Spinal cord (tissue), 10 donors: ENCODE measurements around the gene TIMM21. TPM values are rescaled to one million over a fixed set of nuclear protein-coding genes. Genes with fewer than 3 reads are reported as not detected.

Experiments
- DNase-seq, 6 donors: peaks; one replicate each; pipeline versions ENCODE4 v3.0.0 to v3.0.0-alpha.2; 2013 to 2015; ENCODE audit warnings: low spot score in 6 of 6, low read depth in 4 of 6
- H3K27ac ChIP-seq: one replicate; pipeline ENCODE4 v1.5.1; 2013; ENCODE audit warnings: low read depth, low read length, control low read depth
- H3K27me3 ChIP-seq: one replicate; pipeline ENCODE4 v1.6.1; 2013; ENCODE audit warnings: low read length; ENCODE audit not compliant: control insufficient read depth, insufficient read depth
- H3K36me3 ChIP-seq: one replicate; pipeline ENCODE4 v1.6.1; 2013; ENCODE audit warnings: low read length; ENCODE audit not compliant: control insufficient read depth, insufficient read depth
- H3K4me1 ChIP-seq: one replicate; pipeline ENCODE4 v1.6.1; 2013; ENCODE audit warnings: low read length; ENCODE audit not compliant: control insufficient read depth, insufficient read depth
- H3K4me3 ChIP-seq: one replicate; pipeline ENCODE4 v1.5.1; 2013; ENCODE audit warnings: low read depth, low read length, control low read depth
- H3K9me3 ChIP-seq: one replicate; pipeline ENCODE4 v1.6.1; 2013; ENCODE audit warnings: low read length; ENCODE audit not compliant: control insufficient read depth, insufficient read depth
- WGBS: methylation state at CpG from one replicate; pipeline ENCODE4 v1.1.5; 2013; ENCODE audit warnings: missing lambda C conversion rate; ENCODE audit not compliant: insufficient coverage; 5-methylcytosine and 5-hydroxymethylcytosine counted together
- polyA plus RNA-seq, 2 donors: library from polyadenylated mRNA; unstranded; fragments of 120-200 nt; gene quantifications; one replicate each; pipeline ENCODE4 v1.2.1, GENCODE V29; 2013; ENCODE audit not compliant: insufficient read length in 2 of 2
- total RNA-seq, 2 donors: library from RNA; depleted of rRNA in 1 of 2; stranded (reverse); fragments of 120-200 nt in 1 of 2; fragments of >200 nt in 1 of 2; gene quantifications; one replicate each; pipeline versions ENCODE4 v1.2.3 to v1.2.4, GENCODE V29; 2013 to 2014
- donor health status: healthy.

TIMM21 gene
- total and polyA plus RNA-seq, 4 donors: 36.4 to 73.7 (median 65.3) TPM

GRCh38 chr18:74124642-74125041 lies 23.7 kb upstream of the TIMM21 start:
- WGBS: 91% methylated on average over 1 of the region's 1 CpG
- no peak overlapping the region for H3K4me3 ChIP-seq

GRCh38 chr18:74126684-74127655 lies 21.4 kb upstream of the TIMM21 start:
- H3K9me3 ChIP-seq: no peaks in the 10 kb centered on the region
- peak in 5 of 6 donors; percentile 31 to 85 (median 59) for DNase-seq
- H3K27me3 ChIP-seq: no peaks in the 10 kb centered on the region
- peaks cover 9% of the 10 kb centered on the region for H3K4me1 ChIP-seq
- H3K27ac ChIP-seq: peak overlapping the region; percentile 81
- 26% methylated on average over 6 of the region's 10 CpGs for WGBS
- H3K4me3 ChIP-seq: no peak overlapping the region
- no peaks in the 10 kb centered on the region for H3K36me3 ChIP-seq

More at GRCh38 chr18:74124642-74125041, 23.7 kb upstream of the TIMM21 start:
- no peak overlapping the region for H3K27ac ChIP-seq
- H3K4me1 ChIP-seq: peaks cover 9% of the 10 kb centered on the region
- DNase-seq: no peak
- no peaks in the 10 kb centered on the region for H3K9me3 ChIP-seq
- no peaks in the 10 kb centered on the region for H3K27me3 ChIP-seq
- H3K36me3 ChIP-seq: no peaks in the 10 kb centered on the region

- DNase-seq: peak; percentile 58 to 91 (median 72)
- Histone ChIP-seq H3K4me1 (peaks cover 9% of the 10 kb centered on the region), H3K9me3 (no peaks in the 10 kb centered on the region), H3K36me3 (no peaks in the 10 kb centered on the region), H3K27ac (peak overlapping the region; percentile 81), H3K27me3 (no peaks in the 10 kb centered on the region), H3K4me3 (no peak overlapping the region)
- 20% methylated on average over 1 of the region's 3 CpGs for WGBS
Measured at GRCh38 chr18:74128159-74128558, 20.2 kb upstream of the TIMM21 start.

GRCh38 chr18:74131124-74131523 lies 17.2 kb upstream of the TIMM21 start:
- Histone ChIP-seq H3K4me3 (no peak overlapping the region), H3K27ac (no peak overlapping the region), H3K27me3 (no peaks in the 10 kb centered on the region), H3K36me3 (no peaks in the 10 kb centered on the region), H3K4me1 (peaks cover 9% of the 10 kb centered on the region), H3K9me3 (no peaks in the 10 kb centered on the region)
- no peak for DNase-seq
- WGBS: 0% methylated on average over 1 of the region's 3 CpGs

GRCh38 chr18:74132201-74132600 lies 16.1 kb upstream of the TIMM21 start:
- DNase-seq: no peak
- H3K4me3 ChIP-seq: no peak overlapping the region
- 77% methylated on average over 2 of the region's 3 CpGs for WGBS
- H3K9me3 ChIP-seq: no peaks in the 10 kb centered on the region
- H3K36me3 ChIP-seq: no peaks in the 10 kb centered on the region
- no peaks in the 10 kb centered on the region for H3K4me1 ChIP-seq
- no peaks in the 10 kb centered on the region for H3K27me3 ChIP-seq
- no peak overlapping the region for H3K27ac ChIP-seq

- H3K27ac ChIP-seq: no peak overlapping the region
- 93% methylated on average over 12 of the region's 12 CpGs for WGBS
Measured at GRCh38 chr18:74137920-74138538, 10.3 kb upstream of the TIMM21 start.

GRCh38 chr18:74139411-74139810 lies 8.9 kb upstream of the TIMM21 start:
- Histone ChIP-seq H3K27me3 (no peaks in the 10 kb centered on the region), H3K9me3 (no peaks in the 10 kb centered on the region), H3K36me3 (no peaks in the 10 kb centered on the region), H3K4me3 (no peak overlapping the region), H3K4me1 (no peaks in the 10 kb centered on the region), H3K27ac (no peak overlapping the region)
- WGBS: 83% methylated on average over 1 of the region's 2 CpGs
- DNase-seq: no peak

More at GRCh38 chr18:74137920-74138538, 10.3 kb upstream of the TIMM21 start:
- no peak for DNase-seq
- Histone ChIP-seq H3K9me3 (no peaks in the 10 kb centered on the region), H3K4me1 (no peaks in the 10 kb centered on the region), H3K36me3 (no peaks in the 10 kb centered on the region), H3K4me3 (no peak overlapping the region), H3K27me3 (no peaks in the 10 kb centered on the region)

- WGBS: 83% methylated on average over 1 of the region's 3 CpGs
- no peaks in the 10 kb centered on the region for H3K36me3 ChIP-seq
Measured at GRCh38 chr18:74139888-74140287, 8.4 kb upstream of the TIMM21 start.

GRCh38 chr18:74140582-74140981 lies 7.7 kb upstream of the TIMM21 start:
- DNase-seq: no peak
- Histone ChIP-seq H3K27me3 (no peaks in the 10 kb centered on the region), H3K36me3 (no peaks in the 10 kb centered on the region), H3K27ac (no peak overlapping the region), H3K4me3 (no peak overlapping the region), H3K4me1 (no peaks in the 10 kb centered on the region), H3K9me3 (no peaks in the 10 kb centered on the region)
- WGBS: no CpG with 5 or more reads among the region's 1 CpG

More at GRCh38 chr18:74139888-74140287, 8.4 kb upstream of the TIMM21 start:
- Histone ChIP-seq H3K9me3 (no peaks in the 10 kb centered on the region), H3K4me3 (no peak overlapping the region), H3K27ac (no peak overlapping the region), H3K27me3 (no peaks in the 10 kb centered on the region), H3K4me1 (no peaks in the 10 kb centered on the region)
- no peak for DNase-seq
